ENCODE measurements around the gene CEP104. TPM values are rescaled to one million over a fixed set of nuclear protein-coding genes. Genes with fewer than 3 reads are reported as not detected.

The CEP104 gene
- total RNA-seq, 1 experiment from 2014 or later: 74.1 TPM

GRCh38 chr1:3847081-3847480 is 9.9 kb downstream of the CEP104 start:
- ChIA-PET CTCF (no interaction called here), POLR2A (interaction anchor here (1.3 kb wide), 1 partner anchor 9 kb away, joined by 3 read pairs; no protein-coding TSS in a partner anchor)
- no peak for DNase-seq (ENCODE audit: unreplicated experiment)
- Mint-ChIP-seq H3K4me3 (ENCODE audit: unreplicated experiment) (no peak overlapping the region), H3K4me1 (ENCODE audit: insufficient read depth, unreplicated experiment) (no peaks in the 10 kb centered on the region), H3K9me3 (ENCODE audit: unreplicated experiment) (no peaks in the 10 kb centered on the region), H3K27ac (ENCODE audit: low read depth, unreplicated experiment) (no peak overlapping the region), H3K36me3 (ENCODE audit: insufficient read depth, unreplicated experiment) (peaks cover 83% of the 10 kb centered on the region), H3K27me3 (ENCODE audit: insufficient read depth, unreplicated experiment) (no peaks in the 10 kb centered on the region)
- BruUV-seq (replicated peaks): no TSS peak
- intact Hi-C loops (cut with micrococcal nuclease): no loop called here
- no peak for TF ChIP-seq CTCF (IDR thresholded peaks at IDR 0.05; ENCODE audit: unreplicated experiment)

- CTCF ChIA-PET: no interaction called here
- POLR2A ChIA-PET: interaction anchor here (1.3 kb wide), 1 partner anchor 10 kb away, joined by 3 read pairs; no protein-coding TSS in a partner anchor
- no peaks in the 10 kb centered on the region for H3K9me3 Mint-ChIP-seq (ENCODE audit: unreplicated experiment)
- intact Hi-C loops (cut with micrococcal nuclease): no loop called here
- H3K36me3 Mint-ChIP-seq (ENCODE audit: insufficient read depth, unreplicated experiment): peaks cover 84% of the 10 kb centered on the region
- no peak for DNase-seq (ENCODE audit: unreplicated experiment)
- H3K4me1 Mint-ChIP-seq (ENCODE audit: insufficient read depth, unreplicated experiment): no peaks in the 10 kb centered on the region
- no TSS peak for BruUV-seq (replicated peaks)
- no peak overlapping the region for H3K4me3 Mint-ChIP-seq (ENCODE audit: unreplicated experiment)
- no peak for TF ChIP-seq CTCF (IDR thresholded peaks at IDR 0.05; ENCODE audit: unreplicated experiment)
- H3K27ac Mint-ChIP-seq (ENCODE audit: low read depth, unreplicated experiment): no peak overlapping the region
- H3K27me3 Mint-ChIP-seq (ENCODE audit: insufficient read depth, unreplicated experiment): no peaks in the 10 kb centered on the region
These were observed 10.5 kb downstream of the CEP104 start for GRCh38 chr1:3846541-3846940.

- TF ChIP-seq CTCF (IDR thresholded peaks at IDR 0.05; ENCODE audit: unreplicated experiment): no peak
- POLR2A ChIA-PET: interaction anchor here (0.7 kb wide), 1 partner anchor 196 kb away, joined by 4 read pairs; no protein-coding TSS in a partner anchor
- Mint-ChIP-seq H3K36me3 (ENCODE audit: insufficient read depth, unreplicated experiment) (peaks cover 84% of the 10 kb centered on the region), H3K9me3 (ENCODE audit: unreplicated experiment) (no peaks in the 10 kb centered on the region), H3K27me3 (ENCODE audit: insufficient read depth, unreplicated experiment) (no peaks in the 10 kb centered on the region), H3K27ac (ENCODE audit: low read depth, unreplicated experiment) (no peak overlapping the region), H3K4me1 (ENCODE audit: insufficient read depth, unreplicated experiment) (no peaks in the 10 kb centered on the region), H3K4me3 (ENCODE audit: unreplicated experiment) (no peak overlapping the region)
- no peak for DNase-seq (ENCODE audit: unreplicated experiment)
- CTCF ChIA-PET: no interaction called here
- intact Hi-C loops (cut with micrococcal nuclease): no loop called here
- no TSS peak for BruUV-seq (replicated peaks)
These were observed 14.1 kb downstream of the CEP104 start for GRCh38 chr1:3842912-3843311.

- intact Hi-C loops (cut with micrococcal nuclease): no loop called here
- Mint-ChIP-seq H3K27me3 (ENCODE audit: insufficient read depth, unreplicated experiment) (no peaks in the 10 kb centered on the region), H3K9me3 (ENCODE audit: unreplicated experiment) (no peaks in the 10 kb centered on the region), H3K4me3 (ENCODE audit: unreplicated experiment) (no peak overlapping the region), H3K36me3 (ENCODE audit: insufficient read depth, unreplicated experiment) (peaks cover 84% of the 10 kb centered on the region), H3K4me1 (ENCODE audit: insufficient read depth, unreplicated experiment) (no peaks in the 10 kb centered on the region), H3K27ac (ENCODE audit: low read depth, unreplicated experiment) (no peak overlapping the region)
- POLR2A ChIA-PET: interaction anchor here (1.2 to 2.2 kb wide), 2 partner anchors 15 to 16 kb away, joined by 3 to 7 read pairs; partner anchors contain the start of gene DFFB
- no TSS peak for BruUV-seq (replicated peaks)
- TF ChIP-seq CTCF (IDR thresholded peaks at IDR 0.05; ENCODE audit: unreplicated experiment): no peak
- DNase-seq (ENCODE audit: unreplicated experiment): no peak
- CTCF ChIA-PET: no interaction called here
These were observed 15.5 kb downstream of the CEP104 start for GRCh38 chr1:3841491-3841890.

Data from MCF 10A (cell line).